Tibial nerve (tissue), 4 donors: ENCODE measurements around the gene DHX40. TPM values are rescaled to one million over a fixed set of nuclear protein-coding genes. Genes with fewer than 3 reads are reported as not detected.

Experiments used
- DNase-seq, 2 donors: peaks; one replicate each; pipeline ENCODE4 v3.0.0-alpha.2; 2019; ENCODE audit warnings: low spot score in 2 of 2
- H3K27ac ChIP-seq, 4 donors: fragments of 200-600 bp; sonication (generic) in 3 of 4; one replicate each; pipeline ENCODE4 v1.5.1; 2017 to 2019; ENCODE audit warnings: mild to moderate bottlenecking in 1 of 4
- H3K27me3 ChIP-seq, 2 donors: fragments of 200-600 bp; sonication (generic) in 1 of 2; one replicate each; pipeline versions ENCODE4 v1.5.1 to v1.6.0; 2017 to 2019
- H3K36me3 ChIP-seq, 3 donors: fragments of 200-600 bp; sonication (generic); one replicate each; pipeline ENCODE4 v1.5.1; 2018 to 2019
- H3K4me1 ChIP-seq, 4 donors: fragments of 200-600 bp; sonication (generic) in 3 of 4; one replicate each; pipeline ENCODE4 v1.5.1; 2017 to 2019
- H3K4me3 ChIP-seq, 4 donors: fragments of 200-600 bp; sonication (generic) in 3 of 4; one replicate each; pipeline ENCODE4 v1.5.1; 2017 to 2019; ENCODE audit warnings: mild to moderate bottlenecking in 1 of 4, moderate library complexity in 1 of 4
- H3K9me3 ChIP-seq, 4 donors: fragments of 200-600 bp; sonication (generic) in 3 of 4; one replicate each; pipeline ENCODE4 v1.5.1; 2017 to 2019
- EP300 ChIP-seq, 2 donors: sonication (generic); formaldehyde crosslinking; IDR thresholded peaks; one replicate each; pipeline ENCODE4 v1.6.1; 2017; ENCODE audit warnings: antibody characterized with exemption in 2 of 2, mild to moderate bottlenecking in 1 of 2
- POLR2A ChIP-seq, 2 donors: fragments of 450-650 bp; IDR thresholded peaks; one replicate each; pipeline ENCODE4 v1.6.1; 2017; ENCODE audit warnings: antibody characterized with exemption in 2 of 2, mild to moderate bottlenecking in 2 of 2, moderate library complexity in 2 of 2
- whole genome bisulfite sequencing, 2 donors: methylation state at CpG; one replicate each; pipeline ENCODE4 v1.1.5; 2018; 5-methylcytosine and 5-hydroxymethylcytosine counted together
- total RNA-seq, 4 donors: library from RNA; depleted of rRNA; stranded (reverse); fragments of >200 nt; gene quantifications; one replicate each; pipeline ENCODE4 v1.1.0, GENCODE V29; 2016
- TF ChIP-seq, protein P1 (sequence below), 5 experiments: fragments of 200-600 bp in 3 of 5; fragments of 450-650 bp in 2 of 5; sonication (generic) in 3 of 5; IDR thresholded peaks; one replicate each; pipeline ENCODE4 v1.5.1; 2016 to 2019; ENCODE audit warnings: antibody characterized with exemption in 5 of 5, mild to moderate bottlenecking in 3 of 5, moderate library complexity in 2 of 5

DHX40 gene
- total RNA-seq, 4 donors from 2014 or later, result 31.2 to 38.5 (median 33.5) TPM

GRCh38 chr17:59525668-59526067 is 39.7 kb upstream of the DHX40 start:
- H3K9me3 ChIP-seq, result no peaks in the 10 kb centered on the region
- H3K36me3 ChIP-seq, result no peaks in the 10 kb centered on the region
- TF ChIP-seq EP300 (IDR thresholded peaks at IDR 0.05) (no peak), POLR2A (IDR thresholded peaks at IDR 0.05) (no peak)
- TF ChIP-seq, protein P1, sequence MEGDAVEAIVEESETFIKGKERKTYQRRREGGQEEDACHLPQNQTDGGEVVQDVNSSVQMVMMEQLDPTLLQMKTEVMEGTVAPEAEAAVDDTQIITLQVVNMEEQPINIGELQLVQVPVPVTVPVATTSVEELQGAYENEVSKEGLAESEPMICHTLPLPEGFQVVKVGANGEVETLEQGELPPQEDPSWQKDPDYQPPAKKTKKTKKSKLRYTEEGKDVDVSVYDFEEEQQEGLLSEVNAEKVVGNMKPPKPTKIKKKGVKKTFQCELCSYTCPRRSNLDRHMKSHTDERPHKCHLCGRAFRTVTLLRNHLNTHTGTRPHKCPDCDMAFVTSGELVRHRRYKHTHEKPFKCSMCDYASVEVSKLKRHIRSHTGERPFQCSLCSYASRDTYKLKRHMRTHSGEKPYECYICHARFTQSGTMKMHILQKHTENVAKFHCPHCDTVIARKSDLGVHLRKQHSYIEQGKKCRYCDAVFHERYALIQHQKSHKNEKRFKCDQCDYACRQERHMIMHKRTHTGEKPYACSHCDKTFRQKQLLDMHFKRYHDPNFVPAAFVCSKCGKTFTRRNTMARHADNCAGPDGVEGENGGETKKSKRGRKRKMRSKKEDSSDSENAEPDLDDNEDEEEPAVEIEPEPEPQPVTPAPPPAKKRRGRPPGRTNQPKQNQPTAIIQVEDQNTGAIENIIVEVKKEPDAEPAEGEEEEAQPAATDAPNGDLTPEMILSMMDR (IDR thresholded peaks at IDR 0.05), result no peak
- no peak overlapping the region for H3K4me3 ChIP-seq
- H3K27me3 ChIP-seq, result no peaks in the 10 kb centered on the region
- DNase-seq, result no peak
- WGBS, 2 donors, result 62 to 64% methylated on average over 2 of the region's 2 CpGs
- no peak overlapping the region for H3K27ac ChIP-seq
- H3K4me1 ChIP-seq, result peaks cover 0 to 8% (median 2%) of the 10 kb centered on the region in 4 donors

DNA sequence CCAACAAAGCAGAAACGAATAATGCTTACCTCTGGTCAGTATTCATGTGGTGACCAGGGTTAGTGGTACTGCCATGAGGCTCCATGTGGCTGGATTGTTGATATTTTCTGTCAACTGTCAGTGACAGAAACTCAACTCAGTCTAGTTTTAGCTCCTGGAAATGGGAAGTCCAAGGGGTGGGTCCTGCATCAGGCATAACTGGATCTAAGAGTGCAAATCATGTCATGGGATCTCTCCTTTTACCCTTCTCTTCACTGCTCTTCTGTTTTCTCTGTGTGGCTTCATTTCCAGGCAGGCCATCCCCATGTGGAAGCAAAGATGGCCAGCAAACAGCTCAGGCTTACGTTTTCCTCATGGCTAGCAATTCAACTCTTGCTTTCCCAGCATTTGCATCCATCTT is 39.0 kb upstream of the DHX40 start:
- H3K27me3 ChIP-seq, result no peaks in the 10 kb centered on the region
- TF ChIP-seq, protein P1 (IDR thresholded peaks at IDR 0.05), result no peak
- no peak for TF ChIP-seq EP300 (IDR thresholded peaks at IDR 0.05)
- 67 to 77% methylated on average over 2 of the region's 2 CpGs for WGBS, 2 donors

DNA sequence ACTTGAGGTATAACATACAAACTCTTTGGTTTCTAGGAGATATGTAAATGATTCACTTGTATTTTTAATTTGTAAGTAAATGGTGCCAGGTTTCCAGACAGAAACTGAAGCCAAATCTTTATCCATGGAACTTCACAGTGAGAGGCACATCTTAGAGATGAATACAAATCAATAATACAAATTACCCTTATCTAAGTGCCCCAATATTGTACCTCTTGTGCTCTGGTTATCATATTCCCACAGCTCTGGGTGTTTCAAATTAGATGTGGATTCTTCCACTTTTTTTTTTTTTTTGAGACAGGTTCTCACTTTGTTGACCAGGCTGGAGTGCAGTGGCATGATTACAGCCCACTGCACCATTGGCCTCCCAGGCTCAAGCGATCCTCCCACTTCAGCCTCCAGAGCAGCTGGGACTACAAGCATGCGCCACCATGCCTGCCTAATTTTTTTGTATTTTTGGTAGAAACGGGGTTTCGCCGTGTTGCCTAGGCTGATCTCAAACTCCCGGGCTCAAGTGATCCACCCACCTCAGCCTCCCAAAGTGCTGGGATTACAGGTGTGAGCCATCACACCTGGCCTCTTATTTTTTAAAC is 38.0 kb upstream of the DHX40 start:
- 82 to 95% methylated on average over 6 of the region's 6 CpGs for WGBS, 2 donors
- no peaks in the 10 kb centered on the region for H3K36me3 ChIP-seq
- H3K27ac ChIP-seq, result no peak overlapping the region
- no peaks in the 10 kb centered on the region for H3K4me1 ChIP-seq
- no peaks in the 10 kb centered on the region for H3K9me3 ChIP-seq
- DNase-seq, result no peak
- H3K27me3 ChIP-seq, result no peaks in the 10 kb centered on the region
- H3K4me3 ChIP-seq, result no peak overlapping the region
- no peak for TF ChIP-seq POLR2A (IDR thresholded peaks at IDR 0.05)
- TF ChIP-seq, protein P1 (IDR thresholded peaks at IDR 0.05), result no peak
- TF ChIP-seq EP300 (IDR thresholded peaks at IDR 0.05), result no peak

More for the DNA sequence above, 39.0 kb upstream of the DHX40 start:
- DNase-seq, result no peak
- Histone ChIP-seq H3K27ac (no peak overlapping the region), H3K4me3 (no peak overlapping the region), H3K9me3 (no peaks in the 10 kb centered on the region), H3K36me3 (no peaks in the 10 kb centered on the region), H3K4me1 (peaks cover 0 to under 1% (median 0%) of the 10 kb centered on the region in 4 donors)

GRCh38 chr17:59527931-59528330 is 37.5 kb upstream of the DHX40 start:
- Histone ChIP-seq H3K4me3 (no peak overlapping the region), H3K27ac (no peak overlapping the region), H3K27me3 (no peaks in the 10 kb centered on the region), H3K4me1 (no peaks in the 10 kb centered on the region), H3K9me3 (no peaks in the 10 kb centered on the region), H3K36me3 (no peaks in the 10 kb centered on the region)
- no peak for DNase-seq
- TF ChIP-seq, protein P1 (IDR thresholded peaks at IDR 0.05), result no peak
- no peak for TF ChIP-seq EP300 (IDR thresholded peaks at IDR 0.05)
- TF ChIP-seq POLR2A (IDR thresholded peaks at IDR 0.05), result no peak
- 60 to 75% methylated on average over 1 of the region's 1 CpG for WGBS, 2 donors

DNA sequence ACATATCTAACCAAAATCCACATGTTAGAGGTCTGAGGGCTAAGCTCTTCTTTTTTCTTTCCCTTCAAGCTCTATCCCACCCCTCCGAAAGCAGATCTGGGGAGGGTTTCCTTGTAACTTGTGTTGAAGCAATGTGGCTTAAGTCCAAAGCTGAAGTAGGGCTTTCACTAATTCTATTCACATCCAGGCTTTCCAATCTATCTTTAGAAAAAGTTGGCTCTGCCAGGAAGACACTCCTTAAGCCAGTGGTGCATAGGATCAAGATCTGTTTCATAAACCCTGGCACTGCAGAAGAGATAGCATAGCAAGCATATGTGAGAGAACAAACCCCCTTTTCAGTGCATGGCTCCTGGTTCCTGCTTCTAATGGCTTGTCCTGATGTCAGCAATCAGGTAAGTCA is 34.9 kb upstream of the DHX40 start:
- 82 to 88% methylated on average over 1 of the region's 1 CpG for WGBS, 2 donors

More for the DNA sequence above, 34.9 kb upstream of the DHX40 start:
- DNase-seq, result no peak
- no peaks in the 10 kb centered on the region for H3K36me3 ChIP-seq
- TF ChIP-seq, protein P1 (IDR thresholded peaks at IDR 0.05), result no peak
- TF ChIP-seq EP300 (IDR thresholded peaks at IDR 0.05), result no peak
- no peak for TF ChIP-seq POLR2A (IDR thresholded peaks at IDR 0.05)
- H3K27me3 ChIP-seq, result no peaks in the 10 kb centered on the region
- no peak overlapping the region for H3K4me3 ChIP-seq
- H3K4me1 ChIP-seq, result no peaks in the 10 kb centered on the region
- no peaks in the 10 kb centered on the region for H3K9me3 ChIP-seq
- no peak overlapping the region for H3K27ac ChIP-seq
